Middle frontal gyrus (tissue), 1 donor: ENCODE measurements around the gene MYO3A.
"Not testable (repeated sequence)": the region's sequence is repeated elsewhere in the genome, so short reads cannot be mapped to it uniquely, and the experiment has no call there.

Experiments used
- DNase-seq: peaks from one replicate; pipeline ENCODE4 v3.0.0-alpha.2; 2015; ENCODE audit warnings: low spot score; ENCODE audit errors: extremely low spot score

Gene MYO3A

GRCh38 chr10:26081459-26081858 lies 147.4 kb downstream of the MYO3A start:
- no peak for DNase-seq

DNA sequence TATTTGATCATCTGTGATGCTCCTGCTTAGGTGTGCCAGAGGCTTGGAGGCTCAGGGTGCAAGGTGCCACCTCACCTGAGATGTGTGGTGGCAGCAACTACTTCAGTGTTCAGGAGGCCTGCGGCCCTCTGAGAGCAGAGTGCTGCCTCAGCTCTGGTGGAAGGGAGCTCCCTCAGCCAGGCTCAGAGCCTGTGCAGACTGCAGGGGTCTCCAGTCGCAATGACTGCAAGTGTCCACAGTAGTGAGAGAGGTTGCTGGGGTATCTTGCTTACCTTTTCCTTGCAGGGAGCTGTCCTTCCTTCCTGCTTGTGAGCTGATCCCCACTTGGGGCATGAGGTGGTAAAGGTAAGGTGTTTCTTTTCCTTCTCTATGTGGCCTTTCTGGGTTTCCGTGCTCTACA lies 151.5 kb downstream of the MYO3A start:
- DNase-seq, result no peak

DNA sequence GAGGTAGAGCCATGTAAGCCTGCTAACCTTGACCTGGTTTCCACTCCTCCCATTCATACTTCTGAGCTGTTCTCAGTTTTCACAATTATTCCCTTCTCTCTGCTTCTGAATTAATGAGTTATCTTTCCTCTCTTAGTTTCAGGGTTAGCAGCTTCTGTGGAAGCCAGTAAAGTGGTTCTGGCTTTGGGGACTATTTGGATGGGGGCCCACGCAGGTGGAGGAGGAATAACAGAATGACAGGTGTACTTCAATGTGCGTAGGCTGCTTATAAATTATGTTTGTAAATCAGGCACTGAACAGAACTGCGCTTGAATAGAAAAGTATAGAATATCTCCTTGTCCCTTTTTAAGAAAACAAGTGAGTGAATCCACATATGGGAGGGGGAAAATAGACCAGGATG lies 153.6 kb downstream of the MYO3A start:
- no peak for DNase-seq

DNA sequence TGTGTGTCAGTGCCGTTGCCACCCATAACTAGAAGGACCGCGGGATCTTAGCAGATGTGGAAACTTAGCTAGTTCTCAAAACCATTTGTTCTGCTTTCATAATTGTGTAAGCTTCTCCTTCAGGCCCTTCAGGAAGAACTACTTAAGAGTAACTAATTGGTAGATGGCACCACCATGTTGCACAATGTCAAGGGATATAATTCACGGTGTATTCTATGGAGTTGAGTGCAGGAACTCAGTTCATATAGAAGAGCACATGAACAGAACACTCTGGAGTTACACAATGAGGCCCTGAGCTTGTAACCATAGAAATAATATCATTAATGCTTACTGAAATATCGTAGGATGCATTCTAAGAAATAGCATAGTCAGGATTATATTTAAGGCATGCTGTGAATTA lies 156.0 kb downstream of the MYO3A start:
- DNase-seq, result no peak

DNA sequence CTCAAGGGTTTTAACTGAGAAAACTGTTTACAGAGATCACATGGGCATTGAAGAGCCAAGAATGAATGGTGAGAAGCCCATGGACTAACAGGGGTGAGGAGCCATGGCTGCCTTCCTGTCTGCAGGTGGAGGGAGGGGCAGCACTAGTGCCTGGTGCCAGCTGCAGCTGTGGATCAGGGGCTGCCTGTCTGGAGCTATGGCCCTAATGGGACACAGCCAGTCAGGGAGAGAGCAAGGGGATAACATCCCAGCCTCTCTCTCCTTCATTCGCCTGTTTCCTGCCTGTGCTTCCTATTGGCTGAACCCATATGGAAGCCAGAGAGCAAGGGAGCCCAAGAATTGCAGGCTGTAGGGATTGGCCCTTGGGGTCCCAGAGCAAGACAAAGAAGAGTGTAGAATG lies 156.7 kb downstream of the MYO3A start:
- no peak for DNase-seq

- no peak for DNase-seq
Observed at GRCh38 chr10:26093229-26093628, 159.2 kb downstream of the MYO3A start.

GRCh38 chr10:26095781-26096180 lies 161.8 kb downstream of the MYO3A start:
- DNase-seq, result no peak

GRCh38 chr10:26097549-26097948 lies 163.5 kb downstream of the MYO3A start:
- DNase-seq, result not testable (repeated sequence)

DNA sequence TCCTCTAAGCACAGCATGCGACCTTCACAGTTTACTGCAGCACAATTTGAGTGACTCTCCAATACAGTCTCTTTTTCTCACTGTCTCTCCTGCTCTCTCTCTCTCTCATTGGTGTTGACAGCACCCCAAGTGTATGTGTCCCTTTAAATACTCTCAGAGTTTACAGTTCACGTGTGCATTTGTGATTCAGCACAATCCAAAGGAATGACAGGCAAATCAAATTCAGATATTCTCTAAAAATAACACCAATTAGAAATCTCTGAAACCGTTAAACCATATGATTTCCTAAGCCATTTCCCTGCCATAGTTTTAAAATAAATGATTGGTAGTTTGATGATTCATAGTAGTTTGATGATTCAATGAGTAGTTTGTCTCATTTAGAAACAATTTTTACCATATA lies 178.5 kb downstream of the MYO3A start:
- no peak for DNase-seq

DNA sequence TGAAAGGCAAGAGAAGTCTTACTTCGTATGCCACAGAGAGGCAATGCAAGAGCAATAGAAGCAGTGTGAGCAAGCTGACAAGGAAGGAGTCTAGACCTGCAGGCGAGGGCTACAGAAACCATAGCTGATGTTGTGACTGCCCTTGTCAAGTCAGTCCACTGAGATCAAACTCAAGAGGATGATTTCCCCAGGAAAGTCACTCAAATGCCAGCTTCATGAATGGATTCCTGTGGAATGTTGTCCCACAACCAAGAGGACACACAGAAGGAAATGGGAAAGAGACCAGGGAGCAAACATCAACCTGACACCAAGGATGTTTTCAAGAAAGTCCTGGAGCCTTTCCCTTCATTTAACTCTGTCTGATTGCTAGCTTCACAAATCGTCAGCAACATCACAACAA lies 204.6 kb downstream of the MYO3A start:
- DNase-seq, result no peak

GRCh38 chr10:26156019-26156418 lies 222.0 kb downstream of the MYO3A start:
- no peak for DNase-seq

DNA sequence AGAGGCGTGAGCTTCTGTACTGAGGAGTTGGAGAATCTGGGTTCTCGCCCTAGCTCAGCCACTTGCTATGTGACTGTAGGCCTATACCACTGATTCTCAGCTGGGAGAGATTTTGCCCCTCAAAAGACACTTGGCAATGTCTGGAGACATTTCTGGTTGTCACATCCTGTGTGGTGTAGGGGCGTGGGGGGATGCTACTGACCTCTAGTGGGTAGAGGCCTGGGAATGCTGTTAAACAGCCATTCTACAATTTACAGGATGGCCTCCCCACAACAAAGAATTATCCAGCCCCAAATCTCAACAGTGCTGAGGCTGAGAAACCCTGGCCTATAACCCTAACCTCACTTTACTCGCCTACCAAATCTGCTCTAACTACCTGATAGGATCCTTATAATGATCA lies 223.7 kb downstream of the MYO3A start:
- DNase-seq, result no peak

DNA sequence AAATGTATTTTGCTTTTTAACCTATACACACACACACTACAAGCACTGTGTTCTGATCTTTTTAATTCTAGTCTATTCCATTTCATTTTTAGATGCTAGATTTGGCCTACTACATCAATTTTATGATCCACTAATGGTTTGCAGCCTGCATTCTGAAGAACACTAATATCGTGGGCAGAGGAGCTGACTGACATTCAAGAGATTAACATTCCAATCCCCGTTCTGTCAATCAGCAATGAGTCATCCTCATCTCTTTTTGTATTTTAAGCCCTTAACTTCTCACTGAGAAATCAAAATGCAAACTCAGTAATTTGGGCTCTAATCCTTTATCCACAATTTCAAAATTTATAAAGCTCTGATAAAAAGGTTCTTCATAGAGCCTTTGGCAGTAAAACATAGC lies 235.4 kb downstream of the MYO3A start:
- no peak for DNase-seq

- DNase-seq, result no peak
Observed at GRCh38 chr10:26172131-26172530, 238.1 kb downstream of the MYO3A start.

DNA sequence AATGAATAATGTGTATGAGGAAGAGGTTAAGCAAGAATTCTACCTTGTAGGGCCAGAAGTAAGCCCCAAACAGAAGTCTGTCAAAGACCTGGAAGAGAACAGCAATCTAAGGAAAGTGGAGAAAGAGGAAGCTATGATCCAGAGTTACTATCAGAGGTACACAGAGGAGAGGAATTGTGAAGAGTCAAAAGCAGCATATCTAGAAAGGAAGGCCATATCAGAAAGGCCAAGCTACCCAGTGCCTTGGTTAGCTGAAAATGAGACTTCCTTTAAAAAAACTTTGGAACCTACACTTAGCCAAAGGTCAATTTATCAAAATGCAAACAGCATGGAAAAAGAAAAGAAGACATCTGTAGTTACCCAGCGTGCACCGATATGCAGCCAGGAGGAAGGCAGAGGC lies 239.8 kb downstream of the MYO3A start:
- no peak for DNase-seq

GRCh38 chr10:26177341-26177740 lies 243.3 kb downstream of the MYO3A start:
- no peak for DNase-seq

GRCh38 chr10:26194275-26194674 lies 260.2 kb downstream of the MYO3A start:
- no peak for DNase-seq

DNA sequence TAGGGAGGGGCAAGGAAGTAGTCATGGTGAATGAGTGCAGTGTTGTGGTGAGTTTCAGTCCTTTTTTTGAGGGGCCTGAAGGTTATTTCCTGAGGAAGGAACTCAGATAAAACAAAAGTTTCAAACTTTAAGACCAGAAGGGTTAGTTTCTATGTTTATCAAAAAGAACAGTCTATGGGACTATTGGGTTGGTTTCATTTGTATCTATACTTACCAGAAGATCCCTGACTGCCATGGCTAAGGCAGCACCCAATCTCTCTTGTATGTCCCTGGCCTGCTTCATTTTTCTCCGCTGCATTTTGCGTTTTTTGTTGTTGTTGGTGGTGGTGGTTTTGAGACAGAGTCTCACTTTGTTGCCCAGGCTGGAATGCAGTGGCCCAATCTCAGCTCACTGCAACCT lies 263.2 kb downstream of the MYO3A start:
- DNase-seq, result no peak

- DNase-seq, result no peak
Observed at GRCh38 chr10:26198119-26198518, 264.1 kb downstream of the MYO3A start.

- DNase-seq, result no peak
Observed at GRCh38 chr10:26199841-26200240, 265.8 kb downstream of the MYO3A start.

DNA sequence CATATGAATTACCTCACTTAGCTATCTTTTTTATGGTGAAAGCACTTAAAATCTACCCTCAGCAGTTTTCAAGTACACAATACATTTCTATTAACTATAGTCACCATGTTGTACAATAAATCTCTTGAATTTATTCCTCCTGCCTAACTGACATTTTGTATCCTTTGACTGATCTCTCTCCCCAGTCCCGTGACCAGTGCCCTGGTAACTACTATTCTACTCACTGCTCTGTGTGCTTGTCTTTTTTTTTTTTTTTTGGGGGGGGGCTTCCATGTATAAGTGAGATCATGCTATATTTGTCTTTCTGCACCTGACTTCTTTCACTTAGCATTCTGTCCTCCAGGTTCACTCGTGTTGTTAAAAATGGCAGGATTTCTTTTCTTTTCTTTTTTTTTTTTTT lies 271.2 kb downstream of the MYO3A start:
- DNase-seq, result no peak

- DNase-seq, result no peak
Observed at GRCh38 chr10:26211781-26212444, 277.9 kb downstream of the MYO3A start.

- DNase-seq, result no peak
Observed at GRCh38 chr10:26212511-26212910, 278.5 kb downstream of the MYO3A start.
